K562 (cell line): ENCODE data around the gene NHSL2. TPM values are rescaled to one million over a fixed set of nuclear protein-coding genes. Genes with fewer than 3 reads are reported as not detected.

Source experiments
- ATAC-seq: fragments of 200-7000 bp; cut with Tn5 transposase; 3 replicates; pipeline ENCODE4 v1.9.1; 2020; ENCODE audit warnings: moderate library complexity
- BruUV-seq: library from RNA; stranded (reverse); fragments of 400-500 nt; replicated peaks from 2 replicates; lab custom pipeline; 2021; lab: Mats Ljungman, UMichigan
- CTCF ChIA-PET: fragments of 300-600 bp; formaldehyde crosslinking; extraction: SDS; loops from one replicate; lab custom pipeline; 2021; ENCODE audit warnings: low intra/inter-chr PET ratio; lab: Yijun Ruan, JAX
- POLR2A ChIA-PET: fragments of 300-600, 350-650 bp; sonication (Branson Sonifier 250); formaldehyde crosslinking; extraction: SDS; loops from one replicate; lab custom pipeline; 2021; ENCODE audit warnings: antibody characterized with exemption, inconsistent platforms; lab: Yijun Ruan, JAX
- DNase-seq, 4 experiments: peaks; one replicate each; pipeline versions ENCODE4 v3.0.0 to v3.0.0-alpha.2; 2011 to 2018; ENCODE audit warnings: low spot score in 3 of 4, mixed read lengths in 3 of 4; ENCODE audit errors: extremely low read depth in 1 of 4
- FAIRE-seq: peaks from 2 replicates; lab custom pipeline; 2011; peaks lifted over from hg19 to GRCh38; lab: Jason Lieb, UNC
- H2AFZ ChIP-seq: 2 replicates; pipeline ENCODE4 v1.6.0; 2011; ENCODE audit warnings: low read depth, low read length, control low read depth, inconsistent platforms
- H3K27ac ChIP-seq: fragments of 200-600 bp; 3 replicates; pipeline ENCODE4 v1.8.0; 2011; ENCODE audit warnings: low read depth, mild to moderate bottlenecking, control low read depth, inconsistent platforms, low read length, moderate library complexity, mixed read lengths; ENCODE audit errors: extremely low read depth
- H3K27me3 ChIP-seq, 2 experiments: fragments of 300-600 bp in 1 of 2; 2 replicates in 1 of 2; 3 replicates in 1 of 2; pipeline versions ENCODE4 v1.6.0 to v1.8.0; 2011; ENCODE audit warnings: inconsistent platforms in 2 of 2, low read length in 2 of 2, mild to moderate bottlenecking in 1 of 2, mixed read lengths in 1 of 2, moderate library complexity in 1 of 2; ENCODE audit not compliant: control insufficient read depth in 2 of 2, insufficient read depth in 2 of 2
- H3K36me3 ChIP-seq: fragments of 300-600 bp; 3 replicates; pipeline ENCODE4 v1.8.0; 2011; ENCODE audit warnings: mild to moderate bottlenecking, low read length, inconsistent platforms; ENCODE audit not compliant: control insufficient read depth, insufficient read depth
- H3K4me1 ChIP-seq, 2 experiments: fragments of 200-600 bp in 1 of 2; replicated peaks in 1 of 2; 2 replicates in 1 of 2; 3 replicates in 1 of 2; pipeline versions ENCODE4 v1.5.1 to v1.8.0; 2011; ENCODE audit warnings: inconsistent platforms in 2 of 2, low read length in 2 of 2, mild to moderate bottlenecking in 1 of 2, mixed read lengths in 1 of 2, moderate library complexity in 1 of 2; ENCODE audit not compliant: control insufficient read depth in 2 of 2, insufficient read depth in 2 of 2
- H3K4me2 ChIP-seq: 2 replicates; pipeline ENCODE4 v1.6.1; 2011; ENCODE audit warnings: low read length, control low read depth, inconsistent platforms, mixed read lengths; ENCODE audit not compliant: insufficient read depth
- H3K4me3 ChIP-seq: fragments of 200-600 bp; sonication (generic), shearing (Covaris generic); 2 replicates; pipeline ENCODE4 v1.5.1; 2016; ENCODE audit warnings: control low read depth, inconsistent platforms
- H3K79me2 ChIP-seq: fragments of 200-600 bp; 3 replicates; pipeline ENCODE4 v1.8.0; 2011; ENCODE audit warnings: low read length, inconsistent platforms; ENCODE audit not compliant: control insufficient read depth, insufficient read depth
- H3K9ac ChIP-seq, 2 experiments: 2 replicates each; pipeline versions ENCODE4 v1.6.0 to v1.6.1; 2011; ENCODE audit warnings: low read depth in 2 of 2, low read length in 2 of 2, control low read depth in 1 of 2, inconsistent platforms in 1 of 2, mild to moderate bottlenecking in 1 of 2, mixed read lengths in 1 of 2; ENCODE audit not compliant: insufficient read depth in 1 of 2
- H3K9me1 ChIP-seq: one replicate; pipeline ENCODE4 v1.6.0; 2011; ENCODE audit warnings: inconsistent platforms, mild to moderate bottlenecking, low read length, moderate library complexity; ENCODE audit not compliant: control insufficient read depth, insufficient read depth
- H3K9me3 ChIP-seq: replicated peaks from 2 replicates; pipeline ENCODE4 v1.5.1; 2011; ENCODE audit warnings: low read depth, low read length, inconsistent platforms; ENCODE audit not compliant: control insufficient read depth, insufficient read depth
- H4K20me1 ChIP-seq: replicated peaks from 2 replicates; pipeline ENCODE4 v1.6.1; 2011; ENCODE audit warnings: low read length, inconsistent platforms, mixed read lengths; ENCODE audit not compliant: control insufficient read depth, insufficient read depth
- ELF4 ChIP-seq: fragments of 450-650 bp; formaldehyde crosslinking; IDR thresholded peaks from 2 replicates; pipeline ENCODE4 v1.4.0; 2022; ENCODE audit warnings: missing genetic modification characterization
- ETV1 ChIP-seq: fragments of 450-650 bp; conservative IDR thresholded peaks from 2 replicates; pipeline ENCODE4 v1.6.1; 2016; ENCODE audit warnings: missing genetic modification characterization, control low read depth, low read depth, missing compliant biosample characterization
- KLF1 ChIP-seq: fragments of 450-650 bp; IDR thresholded peaks from 2 replicates; pipeline ENCODE4 v1.6.1; 2016; ENCODE audit warnings: missing genetic modification characterization, missing compliant biosample characterization
- NR0B1 ChIP-seq: fragments of 450-650 bp; IDR thresholded peaks from one replicate; pipeline ENCODE4 v1.6.1; 2018; ENCODE audit warnings: mild to moderate bottlenecking, moderate library complexity; ENCODE audit not compliant: partially characterized antibody
- PHB ChIP-seq: fragments of 250-450 bp; sonication (Bioruptor Pico); IDR thresholded peaks from 2 replicates; pipeline ENCODE4 v1.5.0; 2021
- RBM39 ChIP-seq: fragments of 200-400 bp; formaldehyde crosslinking; optimal IDR thresholded peaks from 2 replicates; pipeline ENCODE3; 2018; ENCODE audit warnings: low read depth, low read length
- RCOR1 ChIP-seq, 2 experiments: IDR thresholded peaks; 2 replicates each; pipeline ENCODE4 v1.6.1; 2012; ENCODE audit warnings: low read depth in 2 of 2, low read length in 2 of 2, borderline replicate concordance in 1 of 2, improper control_type of control experiment in 1 of 2
- ZNF121 ChIP-seq: sonication (generic); formaldehyde crosslinking; conservative IDR thresholded peaks from 2 replicates; pipeline ENCODE4 v1.8.0; 2022; ENCODE audit warnings: missing genetic modification reagents
- ZNF707 ChIP-seq: fragments of 250-450 bp; sonication (Bioruptor Pico); conservative IDR thresholded peaks from 2 replicates; pipeline ENCODE4 v1.8.0; 2022; ENCODE audit warnings: inconsistent platforms, mild to moderate bottlenecking, moderate library complexity
- WGBS: fragments of 100-300 bp; shearing (Covaris generic); methylation state at CpG from one replicate; pipeline ENCODE4 v1.1.6; 2016; ENCODE audit warnings: low coverage, mixed read lengths; ENCODE audit not compliant: insufficient coverage; ENCODE audit errors: missing lambda C conversion rate; 5-methylcytosine and 5-hydroxymethylcytosine counted together
- in situ Hi-C: fragments of 300-500 bp; cut with MboI; formaldehyde crosslinking; loops from 4 replicates; pipeline ENCODE4 v1.15.0; 2018; ENCODE audit warnings: inconsistent platforms, mixed read lengths
- intact Hi-C: fragments of 100-400 bp; cut with micrococcal nuclease; formaldehyde crosslinking; loops from 2 replicates; pipeline ENCODE4 v1.14.2; 2022
- polyA plus RNA-seq, 8 experiments: library from polyadenylated mRNA; depleted of rRNA in 4 of 8; stranded (reverse) in 5 of 8; unstranded in 3 of 8; fragments of >200 nt; fragmentation: Nextera tagmentation in 2 of 8; fragmentation: Illumina TruSeq in 1 of 8; extraction: Ambion mirVana in 2 of 8; extraction: Trizol in 1 of 8; gene quantifications; 2 replicates each; pipeline versions ENCODE4 v1.2.1 to v1.2.3, GENCODE V29; 2011 to 2014; ENCODE audit warnings: inconsistent platforms in 1 of 8, missing spikeins in 1 of 8
- total RNA-seq, 7 experiments: library from RNA; depleted of rRNA in 6 of 7; stranded (reverse); fragments of >200 nt in 6 of 7; fragmentation: Illumina TruSeq in 2 of 7; extraction: Trizol in 2 of 7; gene quantifications; 2 replicates each; pipeline versions ENCODE4 v1.2.1 to v1.2.3, GENCODE V29; 2011 to 2021; ENCODE audit warnings: low replicate concordance in 1 of 7
- TF ChIP-seq, protein P1 (sequence below): IDR thresholded peaks from 2 replicates; pipeline ENCODE4 v1.6.1; 2011; ENCODE audit warnings: borderline replicate concordance, low read depth, mild to moderate bottlenecking, moderate library complexity, low read length; ENCODE audit not compliant: insufficient read depth, poor library complexity, severe bottlenecking

The NHSL2 gene
- total and polyA plus RNA-seq, 9 of the 15 experiments (the other 6 are each of a cell fraction or from before 2014, with no cell fraction given): 0.02 TPM; not detected in 8

DNA sequence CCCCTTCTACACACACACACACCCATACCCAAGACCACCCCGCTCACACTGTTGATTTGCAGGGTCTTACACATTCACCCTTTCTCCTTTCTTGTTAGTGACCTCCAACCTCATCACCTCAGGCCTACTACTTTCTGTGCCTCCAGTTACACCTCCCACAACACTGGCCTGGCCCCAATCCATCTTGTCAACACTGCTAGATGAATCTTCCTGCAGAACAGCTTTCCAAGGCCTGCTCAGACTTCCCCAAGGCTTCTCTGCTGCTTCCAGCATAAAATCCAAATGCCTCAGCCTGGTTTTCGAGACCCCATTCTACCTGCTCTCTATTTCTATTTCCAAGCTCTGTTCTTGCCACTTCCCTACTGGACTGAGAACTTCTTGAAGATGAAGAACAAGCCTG, 79.9 kb downstream of the NHSL2 start:
- ATAC-seq: no peak
- no peaks in the 10 kb centered on the region for H3K36me3 ChIP-seq
- H3K4me3 ChIP-seq: no peak overlapping the region
- H3K4me1 ChIP-seq: no peaks in the 10 kb centered on the region
- no peak overlapping the region for H3K4me2 ChIP-seq
- no TSS peak for BruUV-seq
- CTCF ChIA-PET: no interaction called here
- WGBS: 11% methylated on average over 1 of the region's 2 CpGs
- intact Hi-C loops: no loop called here
- no peaks in the 10 kb centered on the region for H3K9me3 ChIP-seq
- no peak for DNase-seq
- H3K9ac ChIP-seq: no peak overlapping the region
- H3K27me3 ChIP-seq: peaks cover 0 to 10% of the 10 kb centered on the region in 2 experiments; a peak in 2 of 5 replicates
- in situ Hi-C loops: no loop called here
- no peak overlapping the region for H3K27ac ChIP-seq
- no peaks in the 10 kb centered on the region for H3K79me2 ChIP-seq
- POLR2A ChIA-PET: no interaction called here
- TF ChIP-seq NR0B1 (no peak), ZNF121 (CRISPR knock-in tag) (no peak), RBM39 (no peak), PHB (CRISPR knock-in tag) (no peak), KLF1 (no peak), ETV1 (tag) (no peak), ZNF707 (no peak), ELF4 (CRISPR knock-in tag) (no peak), RCOR1 (IDR thresholded peaks at IDR 0.05; ENCODE audit: borderline replicate concordance in 1 of 2, low read depth in 2 of 2, low read length in 2 of 2) (no peak)
- TF ChIP-seq, protein P1, sequence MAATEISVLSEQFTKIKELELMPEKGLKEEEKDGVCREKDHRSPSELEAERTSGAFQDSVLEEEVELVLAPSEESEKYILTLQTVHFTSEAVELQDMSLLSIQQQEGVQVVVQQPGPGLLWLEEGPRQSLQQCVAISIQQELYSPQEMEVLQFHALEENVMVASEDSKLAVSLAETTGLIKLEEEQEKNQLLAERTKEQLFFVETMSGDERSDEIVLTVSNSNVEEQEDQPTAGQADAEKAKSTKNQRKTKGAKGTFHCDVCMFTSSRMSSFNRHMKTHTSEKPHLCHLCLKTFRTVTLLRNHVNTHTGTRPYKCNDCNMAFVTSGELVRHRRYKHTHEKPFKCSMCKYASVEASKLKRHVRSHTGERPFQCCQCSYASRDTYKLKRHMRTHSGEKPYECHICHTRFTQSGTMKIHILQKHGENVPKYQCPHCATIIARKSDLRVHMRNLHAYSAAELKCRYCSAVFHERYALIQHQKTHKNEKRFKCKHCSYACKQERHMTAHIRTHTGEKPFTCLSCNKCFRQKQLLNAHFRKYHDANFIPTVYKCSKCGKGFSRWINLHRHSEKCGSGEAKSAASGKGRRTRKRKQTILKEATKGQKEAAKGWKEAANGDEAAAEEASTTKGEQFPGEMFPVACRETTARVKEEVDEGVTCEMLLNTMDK: no peak
- TF ChIP-seq, all 486 proteins: peak for 0
- H2AFZ ChIP-seq: no peak overlapping the region
- no peak for FAIRE-seq
- H3K9me1 ChIP-seq: no peaks in the 10 kb centered on the region
- no peaks in the 10 kb centered on the region for H4K20me1 ChIP-seq
